ENCODE data around the gene KANK2. TPM values are rescaled to one million over a fixed set of nuclear protein-coding genes. Genes with fewer than 3 reads are reported as not detected.

The KANK2 gene
- total and polyA plus RNA-seq, 8 donors = 19.0 to 48.7 (median 28.7) TPM

DNA sequence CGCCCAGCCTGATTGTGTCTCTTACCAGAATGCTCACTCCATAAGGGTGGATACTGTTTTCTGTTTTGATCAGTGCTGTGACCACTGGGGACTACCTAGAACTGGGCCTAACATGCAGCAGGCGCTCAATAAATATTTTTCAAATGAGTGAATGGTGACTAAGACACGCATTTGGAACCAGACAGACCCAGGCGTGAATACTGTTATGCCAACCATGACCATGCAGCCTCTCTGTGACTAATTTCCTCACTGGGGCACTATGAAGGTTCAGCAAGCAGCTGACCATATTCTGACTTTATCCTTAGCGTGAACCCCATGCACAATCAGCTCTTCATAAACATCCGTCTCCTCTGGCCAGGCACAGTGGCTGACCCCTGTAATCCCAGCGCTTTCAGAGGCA lies 28.8 kb downstream of the KANK2 start:
- DNase-seq = no peak
- Histone ChIP-seq H3K4me3 (no peak overlapping the region), H3K27ac (no peak overlapping the region), H3K4me1 (no peaks in the 10 kb centered on the region), H3K36me3 (peaks cover 3 to 48% (median 13%) of the 10 kb centered on the region in 3 donors), H3K27me3 (no peaks in the 10 kb centered on the region), H3K9me3 (no peaks in the 10 kb centered on the region)
- ATAC-seq = no peak
- WGBS, 2 donors = 97 to 99% methylated on average over 7 of the region's 7 CpGs
- no peak for FAIRE-seq
- TF ChIP-seq, protein P1, sequence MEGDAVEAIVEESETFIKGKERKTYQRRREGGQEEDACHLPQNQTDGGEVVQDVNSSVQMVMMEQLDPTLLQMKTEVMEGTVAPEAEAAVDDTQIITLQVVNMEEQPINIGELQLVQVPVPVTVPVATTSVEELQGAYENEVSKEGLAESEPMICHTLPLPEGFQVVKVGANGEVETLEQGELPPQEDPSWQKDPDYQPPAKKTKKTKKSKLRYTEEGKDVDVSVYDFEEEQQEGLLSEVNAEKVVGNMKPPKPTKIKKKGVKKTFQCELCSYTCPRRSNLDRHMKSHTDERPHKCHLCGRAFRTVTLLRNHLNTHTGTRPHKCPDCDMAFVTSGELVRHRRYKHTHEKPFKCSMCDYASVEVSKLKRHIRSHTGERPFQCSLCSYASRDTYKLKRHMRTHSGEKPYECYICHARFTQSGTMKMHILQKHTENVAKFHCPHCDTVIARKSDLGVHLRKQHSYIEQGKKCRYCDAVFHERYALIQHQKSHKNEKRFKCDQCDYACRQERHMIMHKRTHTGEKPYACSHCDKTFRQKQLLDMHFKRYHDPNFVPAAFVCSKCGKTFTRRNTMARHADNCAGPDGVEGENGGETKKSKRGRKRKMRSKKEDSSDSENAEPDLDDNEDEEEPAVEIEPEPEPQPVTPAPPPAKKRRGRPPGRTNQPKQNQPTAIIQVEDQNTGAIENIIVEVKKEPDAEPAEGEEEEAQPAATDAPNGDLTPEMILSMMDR (IDR thresholded peaks at IDR 0.05) = no peak
- intact Hi-C loops (cut with DNase I) = no loop called here

DNA sequence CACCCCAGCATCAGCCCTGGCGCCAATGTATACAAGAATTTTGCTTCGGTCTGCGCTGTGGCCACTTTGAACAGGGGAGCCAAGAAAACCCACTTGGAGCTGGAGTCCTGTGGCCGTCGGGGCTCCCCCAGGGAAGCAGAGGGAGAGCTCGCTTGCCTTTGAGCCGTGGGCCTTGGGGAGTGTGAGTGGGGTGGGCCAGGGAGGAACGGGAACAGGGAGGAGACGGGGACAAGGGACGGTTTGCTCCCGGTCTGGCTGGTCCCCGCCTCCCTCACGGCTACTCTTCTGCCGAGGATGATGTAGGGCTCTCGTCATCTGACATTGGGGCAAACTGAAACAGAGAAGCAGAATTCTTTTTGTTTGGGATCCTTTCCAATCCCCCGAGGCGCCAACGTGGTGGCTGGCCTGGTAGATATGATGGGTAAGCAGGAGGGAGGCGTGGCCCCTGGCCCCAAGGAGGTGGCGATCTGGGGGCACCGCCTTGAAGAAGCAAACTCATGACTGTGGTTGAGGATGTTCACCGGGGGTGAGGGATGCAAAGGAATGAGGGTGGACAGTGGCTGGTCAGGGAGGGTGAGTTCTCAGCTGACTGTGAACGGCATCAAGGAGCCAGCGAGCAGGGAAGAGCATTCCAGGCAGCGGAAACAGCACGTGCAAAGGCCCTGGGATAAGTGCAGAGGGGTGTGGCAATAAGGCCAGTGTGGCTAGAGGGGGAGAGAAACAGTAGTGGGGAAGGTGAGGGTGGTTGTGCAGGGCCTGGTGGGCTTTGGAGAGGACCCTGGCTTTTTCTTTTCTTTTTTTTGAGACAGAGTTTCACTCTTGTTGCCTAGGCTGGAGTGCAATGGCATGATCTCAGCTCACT lies 30.8 kb downstream of the KANK2 start:
- 86% methylated on average over 26 of the region's 26 CpGs for WGBS, 2 donors
- intact Hi-C loops (cut with DNase I) = no loop called here
- DNase-seq = no peak
- H3K27ac ChIP-seq = no peak overlapping the region
- H3K27me3 ChIP-seq = no peaks in the 10 kb centered on the region
- no peaks in the 10 kb centered on the region for H3K4me1 ChIP-seq
- no peaks in the 10 kb centered on the region for H3K9me3 ChIP-seq
- peaks cover 3 to 33% (median 13%) of the 10 kb centered on the region in 3 donors for H3K36me3 ChIP-seq
- TF ChIP-seq, protein P1 (IDR thresholded peaks at IDR 0.05) = no peak
- ATAC-seq = peak in 1 of 4 donors; percentile 18
- FAIRE-seq = no peak
- H3K4me3 ChIP-seq = no peak overlapping the region

DNA sequence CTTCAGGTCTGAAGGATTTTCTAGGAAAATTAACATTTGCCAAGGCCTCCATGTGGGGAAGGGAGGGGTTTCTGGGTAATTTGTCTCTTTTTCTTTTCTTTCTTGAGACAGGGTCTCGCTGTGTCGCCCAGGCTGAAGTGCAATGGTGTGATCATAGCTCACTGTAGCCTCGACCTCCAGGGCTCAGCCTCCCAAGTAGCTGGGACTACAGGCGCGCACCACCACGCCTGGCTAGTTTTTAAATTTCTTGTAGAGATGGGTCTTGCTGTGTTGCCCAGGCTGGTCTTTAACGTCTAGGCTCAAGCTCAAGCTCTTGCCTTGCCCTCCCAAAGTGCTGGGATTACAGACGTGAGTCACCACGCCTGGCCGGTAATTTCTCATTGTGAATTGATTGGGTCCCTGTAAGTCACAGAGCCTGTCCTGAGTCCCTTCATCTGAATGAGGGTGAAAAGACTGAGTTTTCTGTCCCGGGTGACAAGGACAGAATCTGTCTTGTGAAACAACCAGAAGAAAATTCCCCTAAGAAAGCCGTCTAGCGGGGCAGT lies 31.8 kb downstream of the KANK2 start:
- H3K36me3 ChIP-seq = peaks cover 3 to 32% (median 12%) of the 10 kb centered on the region in 3 donors

DNA sequence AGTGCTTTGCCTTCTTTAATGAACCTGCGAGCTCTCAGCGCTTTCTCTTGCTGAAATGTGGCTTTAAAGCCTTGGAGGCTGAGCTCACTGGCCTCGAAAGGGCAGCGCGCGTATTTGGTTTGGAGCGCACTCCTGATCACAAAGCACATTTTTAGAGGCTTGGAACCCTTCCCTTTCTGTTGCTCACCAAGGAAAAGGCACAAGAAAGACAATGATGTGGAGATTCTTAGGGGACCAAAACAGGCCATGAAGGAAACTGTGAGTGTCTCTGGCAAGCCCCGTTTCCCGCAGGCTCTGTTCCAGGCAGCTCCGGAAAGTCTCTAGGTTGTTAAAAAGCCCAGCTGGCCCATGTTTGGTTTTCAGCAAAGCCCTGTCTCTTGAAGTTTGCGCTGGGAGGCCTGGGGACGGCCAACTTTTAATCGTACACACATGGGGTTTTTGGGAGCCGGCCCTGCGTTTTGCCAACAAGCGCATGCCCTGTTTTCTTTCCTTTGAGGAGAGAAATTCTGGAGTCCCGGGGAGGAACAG lies 32.4 kb downstream of the KANK2 start:
- TF ChIP-seq, protein P1 (IDR thresholded peaks at IDR 0.05) = no peak
- no peaks in the 10 kb centered on the region for H3K27me3 ChIP-seq
- no peak overlapping the region for H3K27ac ChIP-seq
- H3K4me1 ChIP-seq = no peaks in the 10 kb centered on the region
- FAIRE-seq (no peak), ATAC-seq (peak in 3 of 4 donors; percentile 28 to 58 (median 46)), DNase-seq (peak in 1 of 6 donors; percentile 36)
- no peak overlapping the region for H3K4me3 ChIP-seq
- H3K9me3 ChIP-seq = no peaks in the 10 kb centered on the region
- H3K36me3 ChIP-seq = peaks cover 2 to 26% (median 6%) of the 10 kb centered on the region in 3 donors
- intact Hi-C loops (cut with DNase I) = no loop called here
- 87% methylated on average over 17 of the region's 17 CpGs for WGBS, 2 donors

More for the DNA sequence above, 31.8 kb downstream of the KANK2 start:
- Histone ChIP-seq H3K27me3 (no peaks in the 10 kb centered on the region), H3K4me3 (no peak overlapping the region), H3K9me3 (no peaks in the 10 kb centered on the region), H3K27ac (no peak overlapping the region), H3K4me1 (no peaks in the 10 kb centered on the region)
- 93% methylated on average over 13 of the region's 13 CpGs for WGBS, 2 donors
- FAIRE-seq (no peak), DNase-seq (no peak), ATAC-seq (no peak)
- intact Hi-C loops (cut with DNase I) = no loop called here
- TF ChIP-seq, protein P1 (IDR thresholded peaks at IDR 0.05) = no peak

Data from pancreas (tissue), 10 donors.